GM12878 (cell line): ENCODE measurements around the gene COQ9. TPM values are rescaled to one million over a fixed set of nuclear protein-coding genes. Genes with fewer than 3 reads are reported as not detected.

ENCODE experiments used
- ATAC-seq: fragments of 200-7000 bp; cut with Tn5 transposase; 3 replicates; pipeline ENCODE4 v1.9.1; 2020; ENCODE audit warnings: mild to moderate bottlenecking, moderate library complexity
- BruUV-seq: library from RNA; stranded (reverse); fragments of 400-500 nt; replicated peaks from 2 replicates; lab custom pipeline; 2021; lab: Mats Ljungman, UMichigan
- CTCF ChIA-PET: fragments of 300-600 bp; sonication (Branson Sonifier 250); formaldehyde crosslinking; extraction: SDS; loops from one replicate; lab custom pipeline; 2021; ENCODE audit warnings: inconsistent platforms; lab: Yijun Ruan, JAX
- POLR2A ChIA-PET: fragments of 350-600 bp; formaldehyde crosslinking; extraction: SDS; loops from one replicate; lab custom pipeline; 2021; ENCODE audit warnings: inconsistent platforms; lab: Charles Lee
- RAD21 ChIA-PET: fragments of 300-600 bp; sonication (Branson Sonifier 250); formaldehyde crosslinking; loops from one replicate; lab custom pipeline; 2023; ENCODE audit warnings: antibody characterized with exemption; ENCODE audit not compliant: unreplicated experiment; lab: Charles Lee
- SMC1A ChIA-PET: fragments of 300-600 bp; sonication (Branson Sonifier 250); formaldehyde crosslinking; loops from one replicate; lab custom pipeline; 2023; ENCODE audit not compliant: unreplicated experiment, uncharacterized antibody; lab: Charles Lee
- DNase-seq: peaks from one replicate; pipeline ENCODE4 v3.0.0-alpha.2; 2011; ENCODE audit warnings: low read depth, low spot score
- FAIRE-seq: peaks from 3 replicates; lab custom pipeline; 2011; peaks lifted over from hg19 to GRCh38; lab: Jason Lieb, UNC
- H2AFZ ChIP-seq: 2 replicates; pipeline ENCODE4 v1.6.0; 2011; ENCODE audit warnings: low read depth, low read length, control low read depth; ENCODE audit not compliant: control insufficient read depth
- H3K27ac ChIP-seq: 2 replicates; pipeline ENCODE4 v1.5.1; 2011; ENCODE audit warnings: control low read depth; ENCODE audit not compliant: control insufficient read depth, insufficient read depth
- H3K27me3 ChIP-seq, 2 experiments: replicated peaks in 1 of 2; 2 replicates each; pipeline versions ENCODE4 v1.6.0 to v1.6.1; 2011; ENCODE audit warnings: low read length in 1 of 2; ENCODE audit not compliant: control insufficient read depth in 2 of 2, insufficient read depth in 2 of 2
- H3K36me3 ChIP-seq, 2 experiments: 2 replicates each; pipeline ENCODE4 v1.5.1; 2011; ENCODE audit warnings: low read length in 1 of 2; ENCODE audit not compliant: control insufficient read depth in 2 of 2, insufficient read depth in 2 of 2
- H3K4me1 ChIP-seq: 2 replicates; pipeline ENCODE4 v1.6.1; 2011; ENCODE audit warnings: mild to moderate bottlenecking, low read length, moderate library complexity, mixed read lengths; ENCODE audit not compliant: control insufficient read depth, insufficient read depth
- H3K4me2 ChIP-seq: 2 replicates; pipeline ENCODE4 v1.6.0; 2011; ENCODE audit warnings: control low read depth; ENCODE audit not compliant: control insufficient read depth, insufficient read depth
- H3K4me3 ChIP-seq: fragments of 200-600 bp; sonication (generic); 2 replicates; pipeline ENCODE4 v1.5.1; 2016
- H3K79me2 ChIP-seq: 2 replicates; pipeline ENCODE4 v1.6.0; 2011; ENCODE audit warnings: low read length; ENCODE audit not compliant: control insufficient read depth, insufficient read depth
- H3K9ac ChIP-seq: 2 replicates; pipeline ENCODE4 v1.8.0; 2011; ENCODE audit warnings: low read length, control low read depth, mixed read lengths; ENCODE audit not compliant: control insufficient read depth, insufficient read depth
- H3K9me3 ChIP-seq: replicated peaks from 3 replicates; pipeline ENCODE4 v1.5.1; 2011; ENCODE audit warnings: mild to moderate bottlenecking, low read length; ENCODE audit not compliant: control insufficient read depth, insufficient read depth
- H4K20me1 ChIP-seq: 2 replicates; pipeline ENCODE4 v1.6.0; 2011; ENCODE audit not compliant: control insufficient read depth, insufficient read depth
- BCL11A ChIP-seq: IDR thresholded peaks from 2 replicates; pipeline ENCODE4 v1.6.1; 2011; ENCODE audit warnings: low read depth, low read length
- BMI1 ChIP-seq: fragments of 450-650 bp; IDR thresholded peaks from 2 replicates; pipeline ENCODE4 v1.6.1; 2016; ENCODE audit warnings: mild to moderate bottlenecking, moderate library complexity, borderline replicate concordance
- EGR1 ChIP-seq, 2 experiments: IDR thresholded peaks; 1 replicate in 1 of 2; 2 replicates in 1 of 2; pipeline ENCODE4 v1.6.1; 2011 to 2012; ENCODE audit warnings: low read depth in 2 of 2, low read length in 2 of 2, borderline replicate concordance in 1 of 2, mild to moderate bottlenecking in 1 of 2, moderate library complexity in 1 of 2
- EP300 ChIP-seq, 2 experiments: fragments of 150-350 bp in 1 of 2; IDR thresholded peaks; 2 replicates each; pipeline ENCODE4 v1.6.1; 2011 to 2012; ENCODE audit warnings: low read depth in 2 of 2, low read length in 2 of 2, borderline replicate concordance in 1 of 2, improper control_type of control experiment in 1 of 2, inconsistent platforms in 1 of 2; ENCODE audit not compliant: control insufficient read depth in 1 of 2
- IRF3 ChIP-seq: fragments of 450-650 bp; IDR thresholded peaks from 2 replicates; pipeline ENCODE4 v1.6.1; 2014; ENCODE audit warnings: mild to moderate bottlenecking
- MEF2B ChIP-seq: fragments of 450-650 bp; IDR thresholded peaks from 2 replicates; pipeline ENCODE4 v1.6.1; 2018; ENCODE audit warnings: mild to moderate bottlenecking, moderate library complexity; ENCODE audit not compliant: partially characterized antibody, poor library complexity, severe bottlenecking
- NR2C2 ChIP-seq: IDR thresholded peaks from 2 replicates; pipeline ENCODE4 v1.6.1; 2011; ENCODE audit warnings: borderline replicate concordance, low read depth; ENCODE audit not compliant: control insufficient read depth, insufficient read length
- NR2F1 ChIP-seq: fragments of 450-650 bp; conservative IDR thresholded peaks from 2 replicates; pipeline ENCODE4 v1.6.1; 2017; ENCODE audit warnings: mild to moderate bottlenecking
- PML ChIP-seq: IDR thresholded peaks from 2 replicates; pipeline ENCODE4 v1.6.1; 2012; ENCODE audit warnings: low read length, inconsistent platforms
- SMAD1 ChIP-seq: fragments of 450-650 bp; IDR thresholded peaks from 2 replicates; pipeline ENCODE4 v1.6.1; 2018; ENCODE audit warnings: mild to moderate bottlenecking, low read depth; ENCODE audit not compliant: partially characterized antibody
- SMAD5 ChIP-seq: IDR thresholded peaks from 2 replicates; pipeline ENCODE4 v1.6.1; 2016; ENCODE audit warnings: antibody characterized with exemption, low read depth
- SUZ12 ChIP-seq: fragments of 200-600 bp; sonication (generic); IDR thresholded peaks from one replicate; pipeline ENCODE4 v1.6.1; 2018; ENCODE audit warnings: antibody characterized with exemption, mild to moderate bottlenecking; ENCODE audit not compliant: unreplicated experiment
- TAF1 ChIP-seq: IDR thresholded peaks from 2 replicates; pipeline ENCODE4 v1.6.1; 2011; ENCODE audit warnings: mild to moderate bottlenecking, low read depth, low read length, borderline replicate concordance
- ZNF217 ChIP-seq: fragments of 450-650 bp; IDR thresholded peaks from 2 replicates; pipeline ENCODE4 v1.6.1; 2017; ENCODE audit warnings: antibody characterized with exemption, mild to moderate bottlenecking
- WGBS: methylation state at CpG from one replicate; pipeline ENCODE4 v1.1.6; 2016; ENCODE audit warnings: low lambda C conversion rate; ENCODE audit not compliant: insufficient replicate concordance, insufficient coverage; ENCODE audit errors: missing lambda C conversion rate; 5-methylcytosine and 5-hydroxymethylcytosine counted together
- in situ Hi-C: fragments of 300-500 bp; cut with MboI; formaldehyde crosslinking; loops from 9 replicates; pipeline ENCODE4 v1.14.3; 2018; ENCODE audit warnings: mixed read lengths
- intact Hi-C: fragments of 100-400 bp; cut with micrococcal nuclease; formaldehyde crosslinking; loops from one replicate; pipeline ENCODE4 v1.14.2; 2022; ENCODE audit not compliant: unreplicated experiment
- polyA plus RNA-seq, 11 experiments: library from polyadenylated mRNA; depleted of rRNA in 4 of 11; unstranded in 6 of 11; stranded (reverse) in 5 of 11; fragments of >200 nt; fragmentation: Nextera tagmentation in 4 of 11; fragmentation: Illumina TruSeq in 1 of 11; extraction: Ambion mirVana in 4 of 11; extraction: Trizol in 1 of 11; gene quantifications; 1 replicate in 1 of 11; 2 replicates in 10 of 11; pipeline versions ENCODE4 v1.2.1 to v1.2.3, GENCODE V29; 2011 to 2016; ENCODE audit warnings: inconsistent platforms in 2 of 11, missing spikeins in 2 of 11, low read depth in 1 of 11
- total RNA-seq, 4 experiments: library from RNA; depleted of rRNA in 3 of 4; stranded (reverse); fragments of >200 nt in 3 of 4; fragmentation: Illumina TruSeq in 1 of 4; extraction: Trizol in 1 of 4; gene quantifications; 2 replicates each; pipeline versions ENCODE4 v1.2.1 to v1.2.3, GENCODE V29; 2013 to 2021
- TF ChIP-seq, protein P1 (sequence below): fragments of 450-650 bp; IDR thresholded peaks from 2 replicates; pipeline ENCODE4 v1.6.1; 2016; ENCODE audit warnings: mild to moderate bottlenecking
- TF ChIP-seq, protein P2 (sequence below): fragments of 450-650 bp; IDR thresholded peaks from 2 replicates; pipeline ENCODE4 v1.6.1; 2017; ENCODE audit warnings: mild to moderate bottlenecking
- TF ChIP-seq, protein P3 (sequence below): fragments of 450-650 bp; conservative IDR thresholded peaks from 2 replicates; pipeline ENCODE4 v1.6.1; 2017; ENCODE audit warnings: mild to moderate bottlenecking, moderate library complexity

Gene COQ9
- total and polyA plus RNA-seq, 10 of the 15 experiments (the other 5 are each of a cell fraction or from before 2014, with no cell fraction given), result 24.1 to 79.7 (median 50.1) TPM

DNA sequence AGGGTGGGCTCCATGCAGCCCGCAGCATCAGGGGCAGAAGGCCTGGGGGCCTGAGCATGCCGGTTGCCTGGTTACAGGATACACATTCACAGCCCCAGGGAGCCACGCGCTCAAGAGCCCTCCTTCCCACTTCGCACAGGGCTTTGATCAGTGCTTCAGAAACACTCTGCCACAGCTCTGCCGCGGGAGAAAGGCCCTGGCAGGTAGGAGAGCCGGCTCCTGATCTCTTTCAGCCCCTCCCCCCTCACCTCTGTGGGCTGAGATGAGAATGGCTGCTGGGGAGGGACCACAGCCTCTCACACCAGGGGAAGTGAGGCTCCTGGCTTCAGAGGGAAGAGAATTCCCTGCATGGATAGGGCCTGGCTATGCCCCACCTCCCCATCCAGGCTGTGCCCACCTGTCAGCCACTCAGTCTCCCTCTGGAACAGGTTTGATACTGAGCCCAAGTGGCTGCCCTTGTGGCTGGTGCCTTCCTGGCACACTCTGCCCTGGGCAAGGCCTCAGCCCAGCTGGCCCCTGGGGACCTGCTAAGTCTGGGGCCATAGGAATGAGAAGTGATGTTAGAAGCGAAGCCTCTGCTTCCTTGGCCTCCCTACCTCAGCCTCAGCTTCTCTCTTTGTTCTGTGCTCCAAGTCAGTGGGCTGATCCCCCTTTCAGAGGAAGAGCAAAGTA, 30.4 kb downstream of the COQ9 start:
- Histone ChIP-seq H3K4me1 (peaks cover 16% of the 10 kb centered on the region), H4K20me1 (no peaks in the 10 kb centered on the region), H3K4me2 (no peak overlapping the region), H3K79me2 (no peaks in the 10 kb centered on the region), H3K9ac (no peak overlapping the region), H3K27ac (no peak overlapping the region), H2AFZ (no peak overlapping the region), H3K4me3 (no peak overlapping the region), H3K36me3 (no peaks in the 10 kb centered on the region; a peak in 1 of 4 replicates), H3K9me3 (no peaks in the 10 kb centered on the region), H3K27me3 (no peaks in the 10 kb centered on the region)
- FAIRE-seq (no peak), ATAC-seq (no peak), DNase-seq (no peak)
- WGBS, result 55% methylated on average over 9 of the region's 9 CpGs
- intact Hi-C loops, result no loop called here
- in situ Hi-C loops, result no loop called here
- ChIA-PET SMC1A (interaction anchor here (1.4 to 1.7 kb wide), 2 partner anchors 9 to 10 kb away, joined by 4 to 11 read pairs; partner anchors contain the start of gene DOK4), RAD21 (no interaction called here), CTCF (interaction anchor here (0.7 to 1.6 kb wide), 3 partner anchors 11 to 19 kb away, joined by 3 to 5 read pairs (median 4); partner anchors contain the start of gene POLR2C), POLR2A (no interaction called here)
- no TSS peak for BruUV-seq
- TF ChIP-seq BMI1, result no peak
- TF ChIP-seq MEF2B, result no peak
- TF ChIP-seq, protein P1, sequence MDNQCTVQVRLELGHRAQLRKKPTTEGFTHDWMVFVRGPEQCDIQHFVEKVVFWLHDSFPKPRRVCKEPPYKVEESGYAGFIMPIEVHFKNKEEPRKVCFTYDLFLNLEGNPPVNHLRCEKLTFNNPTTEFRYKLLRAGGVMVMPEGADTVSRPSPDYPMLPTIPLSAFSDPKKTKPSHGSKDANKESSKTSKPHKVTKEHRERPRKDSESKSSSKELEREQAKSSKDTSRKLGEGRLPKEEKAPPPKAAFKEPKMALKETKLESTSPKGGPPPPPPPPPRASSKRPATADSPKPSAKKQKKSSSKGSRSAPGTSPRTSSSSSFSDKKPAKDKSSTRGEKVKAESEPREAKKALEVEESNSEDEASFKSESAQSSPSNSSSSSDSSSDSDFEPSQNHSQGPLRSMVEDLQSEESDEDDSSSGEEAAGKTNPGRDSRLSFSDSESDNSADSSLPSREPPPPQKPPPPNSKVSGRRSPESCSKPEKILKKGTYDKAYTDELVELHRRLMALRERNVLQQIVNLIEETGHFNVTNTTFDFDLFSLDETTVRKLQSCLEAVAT, result no peak
- no peak for TF ChIP-seq EP300 (IDR thresholded peaks at IDR 0.05; ENCODE audit: borderline replicate concordance in 1 of 2, control insufficient read depth in 1 of 2, low read depth in 2 of 2, low read length in 2 of 2)
- no peak for TF ChIP-seq ZNF217
- no peak for TF ChIP-seq NR2C2
- TF ChIP-seq EGR1 (IDR thresholded peaks at IDR 0.05; ENCODE audit: borderline replicate concordance in 1 of 2, low read depth in 2 of 2, low read length in 2 of 2), result no peak
- TF ChIP-seq, protein P2, sequence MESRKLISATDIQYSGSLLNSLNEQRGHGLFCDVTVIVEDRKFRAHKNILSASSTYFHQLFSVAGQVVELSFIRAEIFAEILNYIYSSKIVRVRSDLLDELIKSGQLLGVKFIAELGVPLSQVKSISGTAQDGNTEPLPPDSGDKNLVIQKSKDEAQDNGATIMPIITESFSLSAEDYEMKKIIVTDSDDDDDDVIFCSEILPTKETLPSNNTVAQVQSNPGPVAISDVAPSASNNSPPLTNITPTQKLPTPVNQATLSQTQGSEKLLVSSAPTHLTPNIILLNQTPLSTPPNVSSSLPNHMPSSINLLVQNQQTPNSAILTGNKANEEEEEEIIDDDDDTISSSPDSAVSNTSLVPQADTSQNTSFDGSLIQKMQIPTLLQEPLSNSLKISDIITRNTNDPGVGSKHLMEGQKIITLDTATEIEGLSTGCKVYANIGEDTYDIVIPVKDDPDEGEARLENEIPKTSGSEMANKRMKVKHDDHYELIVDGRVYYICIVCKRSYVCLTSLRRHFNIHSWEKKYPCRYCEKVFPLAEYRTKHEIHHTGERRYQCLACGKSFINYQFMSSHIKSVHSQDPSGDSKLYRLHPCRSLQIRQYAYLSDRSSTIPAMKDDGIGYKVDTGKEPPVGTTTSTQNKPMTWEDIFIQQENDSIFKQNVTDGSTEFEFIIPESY, result no peak
- no peak for TF ChIP-seq SMAD1
- TF ChIP-seq, protein P3, sequence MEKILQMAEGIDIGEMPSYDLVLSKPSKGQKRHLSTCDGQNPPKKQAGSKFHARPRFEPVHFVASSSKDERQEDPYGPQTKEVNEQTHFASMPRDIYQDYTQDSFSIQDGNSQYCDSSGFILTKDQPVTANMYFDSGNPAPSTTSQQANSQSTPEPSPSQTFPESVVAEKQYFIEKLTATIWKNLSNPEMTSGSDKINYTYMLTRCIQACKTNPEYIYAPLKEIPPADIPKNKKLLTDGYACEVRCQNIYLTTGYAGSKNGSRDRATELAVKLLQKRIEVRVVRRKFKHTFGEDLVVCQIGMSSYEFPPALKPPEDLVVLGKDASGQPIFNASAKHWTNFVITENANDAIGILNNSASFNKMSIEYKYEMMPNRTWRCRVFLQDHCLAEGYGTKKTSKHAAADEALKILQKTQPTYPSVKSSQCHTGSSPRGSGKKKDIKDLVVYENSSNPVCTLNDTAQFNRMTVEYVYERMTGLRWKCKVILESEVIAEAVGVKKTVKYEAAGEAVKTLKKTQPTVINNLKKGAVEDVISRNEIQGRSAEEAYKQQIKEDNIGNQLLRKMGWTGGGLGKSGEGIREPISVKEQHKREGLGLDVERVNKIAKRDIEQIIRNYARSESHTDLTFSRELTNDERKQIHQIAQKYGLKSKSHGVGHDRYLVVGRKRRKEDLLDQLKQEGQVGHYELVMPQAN, result no peak
- TF ChIP-seq SMAD5, result no peak
- TF ChIP-seq SUZ12, result no peak
- no peak for TF ChIP-seq NR2F1
- no peak for TF ChIP-seq PML
- no peak for TF ChIP-seq TAF1
- no peak for TF ChIP-seq IRF3
- TF ChIP-seq BCL11A, result no peak
